Measurements from ENCODE around the gene EIF3F. TPM values are rescaled to one million over a fixed set of nuclear protein-coding genes. Genes with fewer than 3 reads are reported as not detected.

The EIF3F gene
- total and polyA plus RNA-seq, 2 of the 4 experiments (the other 2 are of a cell fraction): 279 to 306 TPM

- BruUV-seq (replicated peaks): no TSS peak
- H3K4me2 ChIP-seq (ENCODE audit: low read depth, low read length): no peak overlapping the region
- H3K23ac ChIP-seq (ENCODE audit: low read depth, low read length): 0 out of 2 replicates have a peak overlapping the region, but pooled peaks have one; percentile 4
- H3K56ac ChIP-seq (ENCODE audit: extremely low read depth, insufficient read depth, low read length): no peak overlapping the region
- 0 out of 2 replicates have a peak overlapping the region, but pooled peaks have one; percentile 28 for H2BK20ac ChIP-seq (ENCODE audit: low read depth, low read length)
- ChIA-PET CTCF (no interaction called here), POLR2A (ENCODE audit: unreplicated experiment) (no interaction called here)
- no peaks in the 10 kb centered on the region for H3K9me3 ChIP-seq (ENCODE audit: control insufficient read depth, insufficient read depth, low read length)
- no peak overlapping the region for H3K27ac ChIP-seq (ENCODE audit: insufficient read depth, low read length)
- H3K27me3 ChIP-seq (ENCODE audit: control insufficient read depth, insufficient read depth, low read length): no peaks in the 10 kb centered on the region
- no peak overlapping the region for H4K8ac ChIP-seq (ENCODE audit: low read depth in 2 of 2, low read length in 2 of 2)
- ATAC-seq (ENCODE audit: low read depth) (no peak), DNase-seq (peak; percentile 46)
- H3K36me3 ChIP-seq (ENCODE audit: control insufficient read depth, insufficient read depth, low read length): no peaks in the 10 kb centered on the region
- H3K4ac ChIP-seq (ENCODE audit: low read depth, low read length): peak overlapping the region; percentile 48
- intact Hi-C loops (cut with micrococcal nuclease) (no loop called here), dilution Hi-C loops (cut with HindIII; ENCODE audit: low sequenced_read_pairs, unreplicated experiment) (no loop called here), in situ Hi-C loops (cut with MboI; ENCODE audit: low sequenced_read_pairs) (no loop called here)
- H4K5ac ChIP-seq (ENCODE audit: low read depth, low read length): no peak overlapping the region
- TF ChIP-seq NFE2L2 (IDR thresholded peaks at IDR 0.05; ENCODE audit: low read depth, low read length) (0 out of 2 replicates have a peak, but pooled peaks have one; percentile 8), RAD21 (IDR thresholded peaks at IDR 0.05; ENCODE audit: low read length) (no peak)
- H3K4me1 ChIP-seq (ENCODE audit: control insufficient read depth, insufficient read depth, low read length): peaks cover 6% of the 10 kb centered on the region
- no peak overlapping the region for H2AK9ac ChIP-seq (replicated peaks; ENCODE audit: low read depth, low read length, poor library complexity)
- peak overlapping the region; percentile 54; the same call in 1 of the 2 replicates for H2AK5ac ChIP-seq (ENCODE audit: low read depth, low read length)
- no CpG with 5 or more reads among the region's 3 CpGs for WGBS, 2 experiments (ENCODE audit: extremely low coverage in 2 of 2, insufficient read length in 1 of 2)
- no peak overlapping the region for H3K4me3 ChIP-seq (ENCODE audit: insufficient read depth, low read depth, low read length)
- H3K9ac ChIP-seq (ENCODE audit: low read depth, low read length): no peak overlapping the region
- peak overlapping the region; percentile 40; the same call in 1 of the 3 replicates for H2BK15ac ChIP-seq (ENCODE audit: low read depth, low read length)
- H3K9me1 ChIP-seq (ENCODE audit: insufficient read depth, low read length): no peaks in the 10 kb centered on the region; the same call in 1 of the 2 replicates
- H2BK120ac ChIP-seq (ENCODE audit: low read depth, low read length): peak overlapping the region; percentile 10; the same call in 1 of the 2 replicates
- H3K79me1 ChIP-seq (ENCODE audit: low read depth in 1 of 2, low read length in 2 of 2): peaks cover 0 to 3% of the 10 kb centered on the region in 2 experiments; a peak in 1 of 4 replicates
- peak overlapping the region; percentile 20; the same call in 1 of the 2 replicates for H4K91ac ChIP-seq (ENCODE audit: insufficient read depth, low read depth, low read length)
- 0 out of 2 replicates have a peak overlapping the region, but pooled peaks have one; percentile 12 for H3K14ac ChIP-seq (replicated peaks; ENCODE audit: low read depth, low read length)
- H3K18ac ChIP-seq (ENCODE audit: low read depth, low read length): no peak overlapping the region
- H2BK5ac ChIP-seq (ENCODE audit: low read depth, low read length, poor library complexity, severe bottlenecking): no peak overlapping the region
- H4K20me1 ChIP-seq (ENCODE audit: insufficient read depth, low read length): no peaks in the 10 kb centered on the region
- H2AFZ ChIP-seq (replicated peaks; ENCODE audit: low read length, poor library complexity): no peak overlapping the region
Measured at GRCh38 chr11:8025123-8025522, 38.0 kb downstream of the EIF3F start.
